ENCODE measurements around the gene CENPB.

The CENPB gene

GRCh38 chr20:3808544-3808943, 22.0 kb upstream of the CENPB start:
- DNase-seq (ENCODE audit: low read depth) = no peak
- no peak for TF ChIP-seq CTCF (conservative IDR thresholded peaks at IDR 0.05; ENCODE audit: low read depth, low read length)
- H3K4me3 ChIP-seq (ENCODE audit: low read depth, low read length) = no peak overlapping the region

DNA sequence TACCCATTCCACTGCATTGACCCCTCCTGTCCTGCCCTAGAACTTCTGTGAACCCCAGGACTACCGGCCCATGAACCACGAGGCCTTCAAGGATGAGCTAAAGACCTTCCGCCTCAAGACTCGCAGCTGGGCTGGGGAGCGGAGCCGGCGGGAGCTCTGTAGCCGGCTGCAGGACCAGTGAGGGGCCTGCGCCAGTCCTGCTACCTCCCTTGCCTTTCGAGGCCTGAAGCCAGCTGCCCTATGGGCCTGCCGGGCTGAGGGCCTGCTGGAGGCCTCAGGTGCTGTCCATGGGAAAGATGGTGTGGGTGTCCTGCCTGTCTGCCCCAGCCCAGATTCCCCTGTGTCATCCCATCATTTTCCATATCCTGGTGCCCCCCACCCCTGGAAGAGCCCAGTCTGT, 18.2 kb upstream of the CENPB start:
- TF ChIP-seq CTCF (conservative IDR thresholded peaks at IDR 0.05; ENCODE audit: low read depth, low read length) = no peak
- no peak for DNase-seq (ENCODE audit: low read depth)
- H3K4me3 ChIP-seq (ENCODE audit: low read depth, low read length) = no peak overlapping the region

DNA sequence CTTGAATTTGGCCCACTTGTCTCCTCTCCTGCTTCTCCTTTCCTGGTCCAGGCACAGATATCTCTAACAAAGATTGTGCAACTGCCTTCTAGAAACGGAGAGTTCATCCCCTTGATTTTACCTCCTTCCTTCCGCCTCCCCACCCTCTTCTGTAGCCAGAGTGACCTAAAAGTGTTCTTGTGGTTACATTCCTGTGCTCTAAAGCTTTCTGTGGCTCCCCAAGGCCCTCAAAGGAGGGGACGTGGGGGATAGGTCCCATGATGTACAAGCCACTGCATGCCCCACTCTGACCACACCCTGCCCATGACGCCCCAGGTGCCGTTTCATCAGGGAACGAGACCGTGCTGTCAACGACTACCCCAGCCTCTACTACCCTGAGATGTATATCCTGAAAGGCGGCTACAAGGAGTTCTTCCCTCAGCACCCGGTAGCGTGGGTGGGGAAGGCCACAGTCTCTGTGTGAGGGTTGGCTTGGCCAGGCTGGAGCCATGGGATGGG, 17.8 kb upstream of the CENPB start:
- no peak overlapping the region for H3K4me3 ChIP-seq (ENCODE audit: low read depth, low read length)
- no peak for DNase-seq (ENCODE audit: low read depth)
- TF ChIP-seq CTCF (conservative IDR thresholded peaks at IDR 0.05; ENCODE audit: low read depth, low read length) = no peak

DNA sequence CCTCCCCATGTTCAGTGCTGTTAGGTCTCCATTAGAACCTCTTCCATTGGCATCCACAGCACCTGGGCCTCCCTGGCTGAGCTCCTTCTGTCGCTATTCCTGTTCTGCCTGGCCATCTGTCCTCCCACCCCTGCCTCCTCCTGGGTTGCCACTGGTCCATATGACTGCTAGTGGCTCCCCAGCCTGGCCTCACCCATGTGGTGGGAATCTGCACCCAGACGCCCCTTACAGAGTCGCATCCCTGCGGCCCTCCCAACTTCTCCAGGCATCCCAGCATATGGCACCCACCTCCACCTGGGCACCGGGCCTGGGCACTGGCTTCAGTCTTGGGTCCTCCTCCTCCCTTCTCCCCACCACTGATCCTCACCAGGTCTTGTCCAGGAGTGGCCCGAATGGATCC, 17.3 kb upstream of the CENPB start:
- no peak overlapping the region for H3K4me3 ChIP-seq (ENCODE audit: low read depth, low read length)
- no peak for DNase-seq (ENCODE audit: low read depth)
- no peak for TF ChIP-seq CTCF (conservative IDR thresholded peaks at IDR 0.05; ENCODE audit: low read depth, low read length)

DNA sequence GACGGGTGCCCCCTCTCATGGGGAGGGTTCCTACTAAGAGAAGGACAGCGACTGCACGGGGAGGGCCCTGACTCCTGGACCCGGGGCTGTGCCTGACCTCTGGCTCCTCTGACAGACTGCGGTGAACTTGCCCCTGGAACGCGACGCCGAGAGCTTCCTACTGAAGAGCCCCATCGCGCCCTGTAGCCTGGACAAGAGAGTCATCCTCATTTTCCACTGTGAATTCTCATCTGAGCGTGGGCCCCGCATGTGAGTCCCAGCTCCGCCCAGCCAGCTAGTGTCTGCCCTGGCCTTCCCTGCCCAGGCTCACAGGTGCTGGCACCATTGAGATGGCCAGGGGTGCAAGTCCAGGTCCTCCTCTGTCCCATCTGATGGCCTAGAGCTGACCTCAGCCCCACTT, 16.7 kb upstream of the CENPB start:
- no peak for DNase-seq (ENCODE audit: low read depth)
- TF ChIP-seq CTCF (conservative IDR thresholded peaks at IDR 0.05; ENCODE audit: low read depth, low read length) = no peak
- no peak overlapping the region for H3K4me3 ChIP-seq (ENCODE audit: low read depth, low read length)

- no peak for TF ChIP-seq CTCF (conservative IDR thresholded peaks at IDR 0.05; ENCODE audit: low read depth, low read length)
- no peak for DNase-seq (ENCODE audit: low read depth)
- H3K4me3 ChIP-seq (ENCODE audit: low read depth, low read length) = no peak overlapping the region
These were observed 16.1 kb upstream of the CENPB start for GRCh38 chr20:3802524-3803239.

- no peak for DNase-seq (ENCODE audit: low read depth)
- no peak overlapping the region for H3K4me3 ChIP-seq (ENCODE audit: low read depth, low read length)
- TF ChIP-seq CTCF (conservative IDR thresholded peaks at IDR 0.05; ENCODE audit: low read depth, low read length) = no peak
These were observed 15.3 kb upstream of the CENPB start for GRCh38 chr20:3801846-3802245.

All from choroid plexus epithelial cell (primary cell).